ENCODE results near the gene SH3RF3. TPM values are rescaled to one million over a fixed set of nuclear protein-coding genes. Genes with fewer than 3 reads are reported as not detected.

The SH3RF3 gene
- total RNA-seq, 1 donor from 2014 or later = 2.1 TPM

DNA sequence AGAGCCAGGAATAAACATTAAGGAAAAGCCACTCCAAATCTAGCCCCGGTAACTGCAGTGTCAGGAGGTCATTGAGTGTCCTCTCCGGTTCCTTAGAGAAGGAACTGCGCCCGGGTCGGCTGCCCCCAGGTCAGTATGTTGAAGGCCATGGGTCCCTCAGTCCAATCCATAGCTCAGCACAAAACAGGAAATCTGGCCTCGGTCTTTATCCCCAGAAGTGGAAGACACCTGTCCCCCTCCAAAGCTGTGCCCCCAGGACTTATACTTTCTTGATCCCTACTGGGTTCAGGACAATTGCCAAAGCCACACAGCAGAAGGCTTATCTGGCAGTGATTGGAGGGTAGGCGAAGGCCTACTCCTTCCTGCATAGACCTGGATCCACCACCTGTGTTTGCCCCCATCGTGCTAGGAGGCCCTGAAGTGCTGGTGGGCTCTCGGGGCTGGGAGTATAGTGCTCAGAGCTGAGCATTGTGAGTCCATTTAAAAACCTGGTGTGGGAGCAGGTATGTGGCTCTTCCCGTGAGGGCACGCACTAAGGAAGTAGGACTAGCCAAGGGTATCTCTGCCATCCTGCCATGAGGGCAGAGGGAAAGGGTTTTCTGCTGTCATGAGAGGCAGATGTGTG, 306.2 kb downstream of the SH3RF3 start:
- no peaks in the 10 kb centered on the region for H3K27me3 ChIP-seq (ENCODE audit: control insufficient read depth in 3 of 3, insufficient read depth in 3 of 3, low read length in 3 of 3)
- peaks cover 8 to 11% (median 11%) of the 10 kb centered on the region in 3 donors for H3K36me3 ChIP-seq (ENCODE audit: control insufficient read depth in 3 of 3, insufficient read depth in 3 of 3, low read length in 3 of 3)
- H3K9me3 ChIP-seq (ENCODE audit: control insufficient read depth in 3 of 3, low read length in 3 of 3) = no peaks in the 10 kb centered on the region
- H3K4me3 ChIP-seq (ENCODE audit: low read length in 3 of 3) = no peak overlapping the region
- peaks cover 43 to 52% (median 46%) of the 10 kb centered on the region in 3 donors for H3K4me1 ChIP-seq (ENCODE audit: control insufficient read depth in 3 of 3, insufficient read depth in 3 of 3, low read length in 3 of 3)
- H3K9ac ChIP-seq (ENCODE audit: low read depth in 1 of 3, low read length in 3 of 3) = peak overlapping the region in 2 of 3 donors; percentile 23 to 40
- H3K27ac ChIP-seq (ENCODE audit: low read depth, low read length) = peak overlapping the region; percentile 87

DNA sequence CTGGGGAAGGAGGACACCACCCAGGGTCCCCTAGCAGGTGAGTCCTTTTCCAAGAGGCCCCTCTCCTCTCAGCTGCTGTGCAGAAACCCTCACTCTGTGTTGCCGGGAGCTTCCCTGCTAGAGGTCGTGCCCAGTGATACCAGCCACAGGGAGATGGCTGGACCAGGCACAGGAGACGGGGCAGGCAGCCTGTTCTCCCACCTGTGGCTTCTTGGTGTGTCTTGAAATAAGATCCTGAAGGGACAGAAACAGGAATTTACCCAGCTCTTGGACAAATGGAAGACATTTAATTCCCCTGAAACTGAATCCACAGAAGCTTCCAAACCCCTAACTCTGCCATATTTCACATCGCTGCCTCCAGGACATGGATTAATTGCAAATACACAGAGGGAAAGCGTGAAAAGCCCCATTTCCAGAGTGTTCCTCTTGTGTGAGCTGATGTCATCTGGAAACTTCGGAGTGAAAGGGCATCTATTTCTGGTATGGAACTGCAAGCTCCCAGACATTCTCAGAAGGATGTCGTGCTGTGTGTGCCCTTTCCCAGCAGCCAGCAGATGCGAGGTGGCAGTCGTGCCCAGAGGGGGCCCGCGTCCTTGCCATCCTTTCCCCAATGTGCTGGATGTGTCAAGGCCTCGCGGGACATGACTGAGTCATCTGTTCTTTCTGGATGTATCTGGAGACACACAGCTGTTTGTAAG, 307.0 kb downstream of the SH3RF3 start:
- Histone ChIP-seq H3K27ac (ENCODE audit: low read depth, low read length) (peak overlapping the region; percentile 87), H3K27me3 (ENCODE audit: control insufficient read depth in 3 of 3, insufficient read depth in 3 of 3, low read length in 3 of 3) (no peaks in the 10 kb centered on the region), H3K4me3 (ENCODE audit: low read length in 3 of 3) (peak overlapping the region in 2 of 3 donors; percentile 0 to 23), H3K4me1 (ENCODE audit: control insufficient read depth in 3 of 3, insufficient read depth in 3 of 3, low read length in 3 of 3) (peaks cover 43 to 52% (median 46%) of the 10 kb centered on the region in 3 donors), H3K9me3 (ENCODE audit: control insufficient read depth in 3 of 3, low read length in 3 of 3) (no peaks in the 10 kb centered on the region), H3K9ac (ENCODE audit: low read depth in 1 of 3, low read length in 3 of 3) (peak overlapping the region; percentile 24 to 69 (median 68)), H3K36me3 (ENCODE audit: control insufficient read depth in 3 of 3, insufficient read depth in 3 of 3, low read length in 3 of 3) (peaks cover 11% of the 10 kb centered on the region in 3 donors)

DNA sequence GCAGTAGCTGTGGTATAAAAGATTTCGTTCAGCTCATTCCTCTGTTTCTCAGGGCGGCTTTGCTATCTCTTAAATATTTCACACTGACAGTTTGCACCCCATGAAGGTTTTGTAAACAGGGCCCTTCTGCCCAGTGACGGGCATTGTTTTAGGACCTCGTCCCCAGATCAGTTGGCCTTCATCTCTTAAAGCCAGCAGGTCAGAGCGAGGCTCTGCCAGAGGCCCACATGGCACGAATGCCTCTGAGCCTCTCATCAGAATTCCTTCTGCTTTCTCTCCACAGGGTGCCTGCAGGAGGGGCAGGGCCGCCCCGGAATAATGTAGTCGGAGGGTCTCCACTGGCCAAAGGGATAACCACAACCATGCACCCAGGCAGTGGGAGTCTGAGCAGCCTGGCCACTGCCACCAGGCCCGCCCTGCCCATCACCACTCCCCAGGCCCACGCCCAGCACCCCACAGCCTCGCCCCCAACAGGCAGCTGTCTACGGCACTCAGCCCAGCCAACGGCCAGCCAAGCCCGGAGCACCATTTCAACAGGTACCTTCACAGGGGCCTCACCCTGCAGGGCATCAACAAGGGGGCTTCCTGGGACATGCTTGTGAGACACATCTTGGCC, 307.7 kb downstream of the SH3RF3 start:
- Histone ChIP-seq H3K36me3 (ENCODE audit: control insufficient read depth in 3 of 3, insufficient read depth in 3 of 3, low read length in 3 of 3) (peaks cover 11% of the 10 kb centered on the region in 3 donors), H3K4me1 (ENCODE audit: control insufficient read depth in 3 of 3, insufficient read depth in 3 of 3, low read length in 3 of 3) (peaks cover 43 to 52% (median 46%) of the 10 kb centered on the region in 3 donors), H3K27me3 (ENCODE audit: control insufficient read depth in 3 of 3, insufficient read depth in 3 of 3, low read length in 3 of 3) (no peaks in the 10 kb centered on the region), H3K4me3 (ENCODE audit: low read length in 3 of 3) (peak overlapping the region in 1 of 3 donors; percentile 13), H3K27ac (ENCODE audit: low read depth, low read length) (peak overlapping the region; percentile 87), H3K9ac (ENCODE audit: low read depth in 1 of 3, low read length in 3 of 3) (peak overlapping the region; percentile 24 to 68 (median 59)), H3K9me3 (ENCODE audit: control insufficient read depth in 3 of 3, low read length in 3 of 3) (peaks cover 0 to 3% (median 0%) of the 10 kb centered on the region in 3 donors)

DNA sequence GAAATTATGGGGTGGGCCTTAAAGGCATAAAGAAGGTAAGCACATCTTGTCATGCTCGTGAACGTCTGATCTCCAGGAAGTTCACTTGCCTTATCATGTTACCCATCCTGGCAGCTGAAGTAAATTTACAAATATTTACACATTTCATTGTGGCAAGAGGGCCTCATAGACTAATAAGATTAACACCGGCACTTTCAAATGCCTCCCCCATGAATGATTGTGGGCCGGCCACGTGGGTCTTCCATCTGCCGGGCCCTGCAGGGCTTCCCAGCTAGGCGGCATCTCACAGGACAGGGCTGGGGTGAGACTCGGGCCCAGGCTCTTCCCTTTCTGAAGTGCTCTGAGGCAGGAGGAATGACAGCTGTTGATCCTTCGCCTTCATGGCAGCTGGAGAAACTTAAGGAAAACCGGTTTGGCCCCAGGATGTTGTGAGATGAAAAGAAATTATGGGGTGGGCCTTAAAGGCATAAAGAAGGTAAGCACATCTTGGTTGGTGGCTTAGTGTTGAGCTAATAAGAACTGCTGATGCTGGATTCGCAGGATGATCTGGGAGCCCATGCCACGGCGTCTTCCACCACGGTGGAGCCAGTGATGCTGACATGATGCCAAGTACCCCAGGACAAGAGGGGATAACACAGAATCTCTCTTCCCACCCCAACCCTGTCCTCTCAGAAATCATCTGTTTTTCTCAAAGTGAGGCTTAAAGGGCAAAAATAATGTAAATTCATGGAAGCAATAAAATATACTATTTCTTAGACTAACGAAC, 308.5 kb downstream of the SH3RF3 start:
- H3K27me3 ChIP-seq (ENCODE audit: control insufficient read depth in 3 of 3, insufficient read depth in 3 of 3, low read length in 3 of 3) = no peaks in the 10 kb centered on the region
- no peak overlapping the region for H3K4me3 ChIP-seq (ENCODE audit: low read length in 3 of 3)
- peak overlapping the region; percentile 87 for H3K27ac ChIP-seq (ENCODE audit: low read depth, low read length)
- H3K9me3 ChIP-seq (ENCODE audit: control insufficient read depth in 3 of 3, low read length in 3 of 3) = peaks cover 0 to 5% (median 0%) of the 10 kb centered on the region in 3 donors
- peaks cover 43 to 52% (median 46%) of the 10 kb centered on the region in 3 donors for H3K4me1 ChIP-seq (ENCODE audit: control insufficient read depth in 3 of 3, insufficient read depth in 3 of 3, low read length in 3 of 3)
- peaks cover 11% of the 10 kb centered on the region in 3 donors for H3K36me3 ChIP-seq (ENCODE audit: control insufficient read depth in 3 of 3, insufficient read depth in 3 of 3, low read length in 3 of 3)
- H3K9ac ChIP-seq (ENCODE audit: low read depth in 1 of 3, low read length in 3 of 3) = peak overlapping the region in 2 of 3 donors; percentile 24 to 59

DNA sequence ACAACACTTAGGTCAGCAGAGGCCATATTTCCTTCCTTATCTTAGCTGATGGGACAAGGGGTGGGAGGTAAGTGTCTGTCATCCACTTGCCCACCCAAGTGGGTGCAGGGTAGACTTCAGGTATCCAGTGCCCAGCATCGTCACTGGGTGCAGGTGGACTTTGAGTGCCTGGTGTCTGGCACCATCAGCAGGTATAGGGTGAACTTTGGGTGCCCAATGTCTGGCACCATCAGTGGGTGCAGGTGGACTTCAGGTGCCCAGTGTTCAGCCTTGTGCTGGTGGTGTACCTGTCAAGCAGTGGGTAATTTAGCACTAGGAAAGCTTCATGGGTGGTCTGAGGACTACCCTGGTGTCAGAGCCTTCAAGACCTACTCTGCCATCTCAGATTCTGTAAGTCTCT, 309.1 kb downstream of the SH3RF3 start:
- Histone ChIP-seq H3K36me3 (ENCODE audit: control insufficient read depth in 3 of 3, insufficient read depth in 3 of 3, low read length in 3 of 3) (peaks cover 7 to 8% (median 7%) of the 10 kb centered on the region in 3 donors), H3K4me3 (ENCODE audit: low read length in 3 of 3) (no peak overlapping the region), H3K27ac (ENCODE audit: low read depth, low read length) (peak overlapping the region; percentile 87), H3K27me3 (ENCODE audit: control insufficient read depth in 3 of 3, insufficient read depth in 3 of 3, low read length in 3 of 3) (no peaks in the 10 kb centered on the region), H3K4me1 (ENCODE audit: control insufficient read depth in 3 of 3, insufficient read depth in 3 of 3, low read length in 3 of 3) (peaks cover 43 to 52% (median 46%) of the 10 kb centered on the region in 3 donors), H3K9ac (ENCODE audit: low read depth in 1 of 3, low read length in 3 of 3) (no peak overlapping the region), H3K9me3 (ENCODE audit: control insufficient read depth in 3 of 3, low read length in 3 of 3) (peaks cover 0 to 10% (median 0%) of the 10 kb centered on the region in 3 donors)

DNA sequence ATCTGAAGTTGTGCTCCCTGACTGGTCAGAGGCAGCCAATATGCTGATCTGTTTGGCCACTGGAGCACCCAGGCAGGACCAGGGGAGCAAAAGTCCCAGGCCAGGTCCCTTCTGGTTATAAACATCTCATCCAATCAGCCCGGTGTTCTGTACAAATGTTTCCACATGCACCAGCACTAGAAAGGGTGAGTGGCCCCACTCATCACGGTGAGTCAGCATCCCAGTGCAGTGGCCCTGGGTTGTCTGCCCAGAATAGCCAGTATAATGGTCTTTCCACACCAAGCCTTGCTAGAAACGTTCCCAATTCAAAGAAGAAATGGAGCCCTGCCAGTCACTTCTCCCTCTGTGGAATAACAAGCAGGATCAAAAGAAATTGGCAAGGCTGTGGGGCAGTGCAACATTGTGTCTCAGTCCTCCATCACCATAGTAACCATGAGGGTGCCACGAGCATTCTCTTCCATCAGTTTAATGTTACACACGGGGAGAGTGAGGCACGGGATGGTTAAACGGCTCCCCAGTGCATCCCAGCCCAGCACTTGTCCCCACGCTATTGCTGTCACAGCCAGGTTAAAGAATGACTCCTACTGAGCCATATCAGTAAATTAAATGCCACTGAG, 309.9 kb downstream of the SH3RF3 start:
- Histone ChIP-seq H3K27ac (ENCODE audit: low read depth, low read length) (peak overlapping the region; percentile 12), H3K36me3 (ENCODE audit: control insufficient read depth in 3 of 3, insufficient read depth in 3 of 3, low read length in 3 of 3) (peaks cover 4 to 8% (median 7%) of the 10 kb centered on the region in 3 donors)

DNA sequence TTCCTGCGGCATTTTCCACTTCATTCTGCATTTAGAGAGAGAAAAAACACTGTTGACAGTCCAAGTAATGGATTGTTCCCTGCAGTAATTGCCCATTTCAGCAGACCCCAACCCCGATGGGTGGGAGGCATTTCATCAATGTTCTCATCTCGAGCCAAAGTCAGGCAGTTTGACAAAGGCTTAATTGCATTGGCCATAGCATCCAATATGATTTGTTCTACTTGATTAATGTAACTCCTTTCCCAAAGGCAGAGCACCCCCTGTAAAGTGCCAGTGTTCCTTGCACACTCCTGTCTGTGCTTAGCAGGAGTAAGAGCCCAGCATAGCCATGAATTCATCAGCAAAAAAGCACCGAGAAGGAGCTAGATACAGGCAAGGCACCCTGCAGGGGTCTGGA, 310.4 kb downstream of the SH3RF3 start:
- peak overlapping the region; percentile 12 for H3K27ac ChIP-seq (ENCODE audit: low read depth, low read length)

More for the DNA sequence above, 309.9 kb downstream of the SH3RF3 start:
- H3K27me3 ChIP-seq (ENCODE audit: control insufficient read depth in 3 of 3, insufficient read depth in 3 of 3, low read length in 3 of 3) = no peaks in the 10 kb centered on the region
- H3K4me3 ChIP-seq (ENCODE audit: low read length in 3 of 3) = no peak overlapping the region
- H3K4me1 ChIP-seq (ENCODE audit: control insufficient read depth in 3 of 3, insufficient read depth in 3 of 3, low read length in 3 of 3) = peaks cover 43 to 52% (median 46%) of the 10 kb centered on the region in 3 donors
- H3K9me3 ChIP-seq (ENCODE audit: control insufficient read depth in 3 of 3, low read length in 3 of 3) = peaks cover 0 to 10% (median 0%) of the 10 kb centered on the region in 3 donors
- H3K9ac ChIP-seq (ENCODE audit: low read depth in 1 of 3, low read length in 3 of 3) = no peak overlapping the region

DNA sequence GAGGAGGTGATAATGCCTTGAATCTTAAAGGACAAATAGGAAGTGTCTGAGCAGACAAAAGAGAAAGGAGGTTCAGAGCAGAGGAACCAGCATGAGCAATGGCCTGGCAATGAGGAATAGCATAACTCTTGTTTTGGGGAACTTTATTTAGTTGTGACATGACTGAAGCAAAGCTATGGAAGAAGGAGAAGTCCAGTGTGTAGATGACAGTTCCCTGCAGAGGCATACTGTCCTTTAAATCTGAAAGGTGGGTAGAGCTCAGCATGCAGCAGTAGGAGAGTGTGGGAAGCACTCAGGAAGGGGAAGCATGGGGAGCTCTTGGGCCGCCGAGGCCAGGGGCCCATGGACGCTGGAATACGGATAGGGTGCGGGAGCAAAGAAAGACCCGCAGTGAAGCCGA, 311.0 kb downstream of the SH3RF3 start:
- H3K27me3 ChIP-seq (ENCODE audit: control insufficient read depth in 3 of 3, insufficient read depth in 3 of 3, low read length in 3 of 3) = no peaks in the 10 kb centered on the region
- H3K9ac ChIP-seq (ENCODE audit: low read depth in 1 of 3, low read length in 3 of 3) = no peak overlapping the region
- H3K36me3 ChIP-seq (ENCODE audit: control insufficient read depth in 3 of 3, insufficient read depth in 3 of 3, low read length in 3 of 3) = peaks cover 4 to 8% (median 7%) of the 10 kb centered on the region in 3 donors
- no peak overlapping the region for H3K4me3 ChIP-seq (ENCODE audit: low read length in 3 of 3)
- H3K9me3 ChIP-seq (ENCODE audit: control insufficient read depth in 3 of 3, low read length in 3 of 3) = peaks cover 0 to 12% (median 0%) of the 10 kb centered on the region in 3 donors
- no peak overlapping the region for H3K27ac ChIP-seq (ENCODE audit: low read depth, low read length)
- H3K4me1 ChIP-seq (ENCODE audit: control insufficient read depth in 3 of 3, insufficient read depth in 3 of 3, low read length in 3 of 3) = peaks cover 40 to 46% (median 43%) of the 10 kb centered on the region in 3 donors

More for the DNA sequence above, 310.4 kb downstream of the SH3RF3 start:
- H3K36me3 ChIP-seq (ENCODE audit: control insufficient read depth in 3 of 3, insufficient read depth in 3 of 3, low read length in 3 of 3) = peaks cover 4 to 8% (median 7%) of the 10 kb centered on the region in 3 donors
- H3K27me3 ChIP-seq (ENCODE audit: control insufficient read depth in 3 of 3, insufficient read depth in 3 of 3, low read length in 3 of 3) = no peaks in the 10 kb centered on the region
- H3K9ac ChIP-seq (ENCODE audit: low read depth in 1 of 3, low read length in 3 of 3) = no peak overlapping the region
- peaks cover 0 to 10% (median 0%) of the 10 kb centered on the region in 3 donors for H3K9me3 ChIP-seq (ENCODE audit: control insufficient read depth in 3 of 3, low read length in 3 of 3)
- no peak overlapping the region for H3K4me3 ChIP-seq (ENCODE audit: low read length in 3 of 3)
- peaks cover 43 to 52% (median 46%) of the 10 kb centered on the region in 3 donors for H3K4me1 ChIP-seq (ENCODE audit: control insufficient read depth in 3 of 3, insufficient read depth in 3 of 3, low read length in 3 of 3)

Data from skeletal muscle tissue (tissue), 4 donors.